ENCODE measurements around the gene TNS3. TPM values are rescaled to one million over a fixed set of nuclear protein-coding genes. Genes with fewer than 3 reads are reported as not detected.

The TNS3 gene
- total and polyA plus RNA-seq, 2 of the 13 experiments (the other 11 are each of a cell fraction or from before 2014, with no cell fraction given), result 52.9 to 55.7 TPM

DNA sequence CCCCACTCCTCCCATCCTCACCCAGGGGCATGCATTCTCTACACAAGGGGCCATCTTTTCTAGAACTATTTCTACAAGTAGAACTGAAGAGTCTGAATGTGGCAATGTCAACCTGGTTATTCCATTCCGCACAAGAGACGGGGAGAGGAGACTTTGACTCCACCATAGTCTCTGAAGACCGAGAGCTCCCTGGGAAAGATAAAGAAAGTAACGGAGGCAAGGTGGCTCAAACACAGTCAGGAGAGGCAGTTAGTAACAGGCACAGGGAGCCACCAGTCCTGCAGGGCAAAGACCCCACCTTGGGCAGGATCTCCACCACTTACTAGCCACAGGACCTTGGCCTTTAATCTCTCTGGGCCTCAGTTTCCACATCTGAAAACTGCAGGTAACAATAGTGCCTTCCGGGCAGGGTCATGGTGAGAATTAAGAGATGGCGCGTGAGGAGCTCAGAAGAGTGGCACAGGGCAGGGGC lies 100.3 kb downstream of the TNS3 start:
- WGBS (ENCODE audit: low lambda C conversion rate), result over 99% methylated on average over 6 of the region's 7 CpGs
- Histone ChIP-seq H3K36me3 (replicated peaks in 1 of 2; ENCODE audit: control insufficient read depth in 1 of 2, insufficient read depth in 2 of 2, low read length in 2 of 2) (peaks cover 11 to 50% of the 10 kb centered on the region in 2 experiments), H3K27me3 (ENCODE audit: control insufficient read depth in 1 of 2, insufficient read depth in 2 of 2, low read length in 2 of 2) (no peaks in the 10 kb centered on the region), H3K9ac (ENCODE audit: insufficient read depth, low read depth, low read length) (no peak overlapping the region), H3K79me2 (ENCODE audit: insufficient read depth, low read length) (peaks cover 91% of the 10 kb centered on the region), H2AFZ (ENCODE audit: low read length) (no peak overlapping the region), H3K4me2 (ENCODE audit: low read depth, low read length) (no peak overlapping the region), H3K9me3 (ENCODE audit: low read length) (no peaks in the 10 kb centered on the region), H3K27ac (ENCODE audit: extremely low read length, insufficient read depth, low read length) (no peak overlapping the region), H3K4me3 (replicated peaks in 1 of 3; ENCODE audit: insufficient read depth in 1 of 3, low read depth in 2 of 3, low read length in 3 of 3) (no peak overlapping the region), H3K4me1 (ENCODE audit: insufficient read depth, low read length) (peaks cover 94% of the 10 kb centered on the region), H4K20me1 (ENCODE audit: insufficient read depth, low read length) (peaks cover 61% of the 10 kb centered on the region)
- in situ Hi-C loops (cut with HindIII; ENCODE audit: extremely low pct_ligation_motif_present, low pct_unique_long_range_greater_than_20kb) (no loop called here), intact Hi-C loops (cut with micrococcal nuclease; ENCODE audit: unreplicated experiment) (no loop called here)
- ChIA-PET POLR2A (interaction anchor here (1.5 kb wide), 1 partner anchor 129 kb away, joined by 3 read pairs; no protein-coding TSS in a partner anchor), CTCF (ENCODE audit: low intra/inter-chr PET ratio, low total read pairs) (no interaction called here)
- DNase-seq (ENCODE audit: low spot score) (no peak), FAIRE-seq (no peak), ATAC-seq (no peak)
- TF ChIP-seq CTCF (CRISPR knock-in tag; IDR thresholded peaks at IDR 0.05), result no peak
- no peak for TF ChIP-seq TFAP4 (IDR thresholded peaks at IDR 0.05; ENCODE audit: borderline replicate concordance, low read depth)
- no peak for TF ChIP-seq ZNF549 (CRISPR knock-in tag; IDR thresholded peaks at IDR 0.05)
- TF ChIP-seq ZBTB40 (IDR thresholded peaks at IDR 0.05), result no peak
- no peak for TF ChIP-seq ZBTB40 (CRISPR knock-in tag; IDR thresholded peaks at IDR 0.05)
- no peak for TF ChIP-seq RELA (CRISPR knock-in tag; IDR thresholded peaks at IDR 0.05)
- no peak for TF ChIP-seq ZNF225 (CRISPR knock-in tag; IDR thresholded peaks at IDR 0.05)
- no peak for TF ChIP-seq ZSCAN12 (CRISPR knock-in tag; IDR thresholded peaks at IDR 0.05)
- TF ChIP-seq CHD4 (IDR thresholded peaks at IDR 0.05; ENCODE audit: borderline replicate concordance, low read length), result no peak
- no peak for TF ChIP-seq RXRB (CRISPR knock-in tag; IDR thresholded peaks at IDR 0.05; ENCODE audit: borderline replicate concordance)
- no TSS peak for BruUV-seq (replicated peaks)

All from HepG2 (cell line).